DMS53 treated with DMSO at 0.1 percent for 48 hours (cell line): ENCODE measurements around the gene LCORL.
"Not testable (repeated sequence)": the region's sequence is repeated elsewhere in the genome, so short reads cannot be mapped to it uniquely, and the experiment has no call there.

ENCODE experiments used
- DNase-seq: peaks from one replicate; lab custom pipeline; 2025; ENCODE audit not compliant: unreplicated experiment; lab: John Stamatoyannopoulos, UW

LCORL gene

GRCh38 chr4:18021720-18022571 lies at the start of gene LCORL:
LCORL (minus strand) TSS chr4:18021755; CDS start chr4:18021751, 4 bp downstream.
- peak; percentile 99 for DNase-seq

DNA sequence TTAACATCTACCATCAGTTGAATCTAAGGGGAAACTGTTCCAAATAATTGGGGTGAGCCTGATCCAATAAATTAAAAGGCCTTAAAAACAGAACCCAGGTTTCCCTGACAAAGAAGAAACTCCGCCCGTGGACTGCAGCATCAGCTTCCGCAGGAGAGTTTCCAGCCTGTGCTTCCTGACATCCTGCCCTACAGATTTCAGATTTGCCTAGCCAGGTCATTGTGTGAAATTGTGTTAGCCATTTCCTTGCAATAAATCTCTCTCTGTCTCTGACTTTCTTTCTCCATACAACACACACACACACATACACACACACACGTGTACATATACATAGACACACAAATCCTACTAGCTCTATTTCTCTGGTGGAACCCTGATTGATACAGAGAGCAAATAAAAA lies 48.3 kb upstream of the LCORL start:
- no peak for DNase-seq

- no peak for DNase-seq
Measured at GRCh38 chr4:18067031-18067430, 45.5 kb upstream of the LCORL start.

DNA sequence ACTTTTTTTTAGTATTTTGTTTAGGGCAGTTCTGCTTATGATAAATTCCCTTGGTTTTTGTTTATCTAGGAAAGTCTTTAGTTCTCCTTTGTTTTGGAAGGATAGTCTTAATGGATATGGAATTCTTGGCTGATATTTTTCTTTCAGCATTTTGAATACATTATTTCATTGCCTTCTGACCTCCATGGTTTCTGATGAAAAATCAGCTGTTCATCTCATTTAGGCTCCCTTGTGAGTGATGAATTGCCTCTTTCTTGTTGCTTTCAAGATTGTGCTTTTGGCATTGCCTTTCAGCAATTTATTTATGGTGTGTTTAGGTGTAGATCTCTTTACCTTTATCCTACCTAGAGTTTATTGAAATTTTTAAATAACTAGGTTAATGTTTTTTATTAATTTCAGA lies 41.5 kb upstream of the LCORL start:
- DNase-seq = no peak

DNA sequence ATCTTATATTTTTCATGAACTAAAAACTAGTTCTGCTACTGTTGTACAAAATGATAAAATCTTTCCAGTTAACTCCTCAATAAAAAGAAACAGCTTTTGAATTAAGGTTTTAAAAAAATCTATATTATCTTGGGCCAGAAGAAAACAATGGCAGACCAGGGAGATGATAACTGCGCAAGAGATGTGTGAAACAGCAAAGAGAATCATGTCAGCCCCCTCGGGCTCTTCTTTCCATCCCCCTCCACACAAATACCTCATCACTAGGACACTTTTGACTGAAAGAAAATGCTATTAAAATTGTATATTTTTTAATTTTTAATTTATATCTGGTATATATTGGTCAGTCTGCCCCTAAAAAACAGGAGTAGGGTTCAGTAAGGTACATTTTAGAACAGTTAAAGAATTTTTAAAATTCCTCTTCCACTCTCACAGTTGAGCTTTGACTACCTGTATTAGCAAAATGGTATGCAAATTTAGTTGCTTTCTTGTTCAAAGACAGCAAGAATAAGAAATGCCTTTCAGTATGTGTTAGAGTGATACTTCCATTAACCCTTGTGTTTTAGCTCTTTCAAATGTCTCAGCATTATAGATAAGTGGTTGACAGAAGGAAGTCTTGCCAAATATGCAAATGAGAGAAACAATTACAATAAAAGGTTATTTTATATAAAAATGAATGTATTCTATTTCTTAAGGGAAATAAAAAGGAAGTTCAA lies 36.4 kb upstream of the LCORL start:
- no peak for DNase-seq

DNA sequence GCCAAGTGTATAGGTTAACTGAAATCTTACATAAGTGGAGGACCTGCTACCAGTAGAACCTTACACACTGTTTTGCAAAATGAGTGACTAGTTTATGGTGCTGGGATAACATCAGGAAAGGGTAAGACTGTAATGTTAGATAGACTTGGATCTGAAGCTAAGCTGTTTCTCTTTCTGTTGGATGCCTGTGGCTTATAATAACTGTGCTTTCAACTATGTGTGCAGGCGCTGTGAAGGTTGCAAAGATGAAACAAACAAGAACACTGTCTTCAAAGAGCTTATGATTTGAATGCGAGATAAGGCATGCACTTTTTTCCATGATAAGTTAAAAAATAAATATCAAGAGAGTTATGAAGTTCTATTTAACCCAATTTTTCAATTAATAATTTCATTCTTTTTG lies 34.5 kb upstream of the LCORL start:
- no peak for DNase-seq

GRCh38 chr4:18052158-18052557 lies 30.6 kb upstream of the LCORL start:
- no peak for DNase-seq

DNA sequence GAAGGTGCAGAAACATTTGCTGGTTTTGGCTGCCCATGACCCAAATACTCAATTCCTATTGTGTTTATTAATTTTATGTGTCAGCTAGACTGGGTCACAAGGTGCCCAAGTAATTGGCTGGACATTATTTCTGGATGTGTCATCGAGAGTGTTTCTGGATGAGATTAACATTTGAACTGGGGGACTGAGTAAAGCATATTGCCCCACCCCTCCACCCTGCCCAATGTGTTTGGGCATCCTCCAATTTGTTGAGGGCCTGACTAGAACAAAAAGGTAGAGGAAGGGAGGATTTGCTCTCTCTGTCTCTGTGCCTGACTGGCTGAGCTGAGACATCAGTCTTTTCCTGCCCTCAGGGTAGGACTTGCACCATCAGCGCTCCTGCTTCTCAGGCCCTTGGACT lies 29.7 kb upstream of the LCORL start:
- DNase-seq = no peak

GRCh38 chr4:18050448-18050847 lies 28.9 kb upstream of the LCORL start:
- no peak for DNase-seq

- no peak for DNase-seq
Measured at GRCh38 chr4:18049446-18049845, 27.9 kb upstream of the LCORL start.

- no peak for DNase-seq
Measured at GRCh38 chr4:18042754-18043153, 21.2 kb upstream of the LCORL start.

DNA sequence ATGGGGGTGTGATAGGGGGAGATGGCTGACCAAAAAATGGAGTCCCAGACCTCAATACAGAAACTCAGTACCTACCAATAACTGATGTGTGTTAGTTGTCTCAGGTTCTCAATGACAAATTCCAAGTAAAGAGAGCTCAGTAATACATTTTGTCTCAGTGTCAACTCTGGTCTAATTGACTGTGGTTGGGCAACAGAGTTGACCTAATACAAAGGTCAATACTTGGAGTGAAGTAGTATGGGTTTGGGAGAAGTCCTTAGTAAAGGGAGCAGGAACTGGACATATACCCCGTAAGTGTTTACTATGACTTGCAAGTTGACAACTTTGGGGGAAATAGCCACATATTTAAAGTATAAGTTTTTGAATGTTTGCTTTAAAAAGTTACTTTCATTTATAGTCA lies 20.5 kb upstream of the LCORL start:
- DNase-seq = no peak

DNA sequence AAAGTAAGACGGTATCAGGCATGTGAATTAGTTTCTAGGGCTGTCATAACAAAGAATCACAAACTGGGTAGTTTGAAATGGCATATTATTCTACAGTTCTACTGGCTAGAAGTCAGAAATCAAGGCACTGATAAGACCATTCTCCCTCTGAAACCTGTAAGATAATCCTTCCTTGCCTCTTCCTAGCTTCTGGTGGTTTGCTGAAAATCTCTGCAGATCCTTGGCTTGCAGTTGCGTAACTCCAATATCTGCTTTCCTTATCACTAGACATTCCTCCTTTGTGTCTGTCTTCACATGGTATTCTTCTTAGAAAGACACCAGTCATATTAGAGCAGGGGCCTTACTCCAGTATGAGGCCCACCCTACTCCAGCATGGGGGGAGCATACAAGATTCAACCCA lies 19.6 kb upstream of the LCORL start:
- DNase-seq = no peak

DNA sequence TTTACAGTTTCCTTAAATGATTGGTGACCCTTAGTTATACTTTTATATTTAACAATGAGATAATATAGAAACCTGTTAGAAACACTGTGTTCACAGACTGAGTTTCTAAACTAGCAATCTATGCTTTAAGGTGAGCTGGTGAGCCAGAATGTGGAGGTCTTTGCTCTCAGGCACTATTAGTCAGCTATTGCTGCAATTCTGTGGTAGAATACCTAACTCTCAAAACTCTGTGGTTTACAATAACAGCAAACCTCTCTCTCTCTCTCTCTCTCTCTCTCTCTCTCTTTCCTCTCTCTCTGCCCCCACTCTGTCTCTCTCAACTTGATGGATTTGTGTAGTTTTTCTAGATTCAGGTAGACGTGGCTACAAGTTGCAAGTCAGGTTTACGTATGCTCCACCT lies 17.6 kb upstream of the LCORL start:
- no peak for DNase-seq

GRCh38 chr4:18036369-18036768 lies 14.8 kb upstream of the LCORL start:
- DNase-seq = not testable (repeated sequence)

DNA sequence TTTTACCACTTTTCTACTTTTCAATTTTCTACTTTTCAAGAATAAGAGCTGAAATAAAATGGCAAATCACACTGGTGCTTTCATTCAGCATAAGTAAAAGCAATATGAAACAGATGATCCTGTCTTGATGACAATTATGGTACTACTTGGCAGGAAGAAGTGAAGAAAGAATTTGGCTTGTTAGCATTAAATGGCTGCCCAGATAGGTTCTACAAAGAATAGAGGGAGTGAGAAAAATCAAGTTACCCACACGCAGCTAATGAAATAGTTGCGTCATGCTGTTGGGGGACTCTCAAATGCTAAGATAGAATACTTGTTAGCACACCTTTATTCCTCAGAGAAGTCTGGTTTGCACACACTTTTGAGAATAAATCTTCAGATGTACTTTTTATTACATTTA lies 12.5 kb upstream of the LCORL start:
- no peak for DNase-seq

DNA sequence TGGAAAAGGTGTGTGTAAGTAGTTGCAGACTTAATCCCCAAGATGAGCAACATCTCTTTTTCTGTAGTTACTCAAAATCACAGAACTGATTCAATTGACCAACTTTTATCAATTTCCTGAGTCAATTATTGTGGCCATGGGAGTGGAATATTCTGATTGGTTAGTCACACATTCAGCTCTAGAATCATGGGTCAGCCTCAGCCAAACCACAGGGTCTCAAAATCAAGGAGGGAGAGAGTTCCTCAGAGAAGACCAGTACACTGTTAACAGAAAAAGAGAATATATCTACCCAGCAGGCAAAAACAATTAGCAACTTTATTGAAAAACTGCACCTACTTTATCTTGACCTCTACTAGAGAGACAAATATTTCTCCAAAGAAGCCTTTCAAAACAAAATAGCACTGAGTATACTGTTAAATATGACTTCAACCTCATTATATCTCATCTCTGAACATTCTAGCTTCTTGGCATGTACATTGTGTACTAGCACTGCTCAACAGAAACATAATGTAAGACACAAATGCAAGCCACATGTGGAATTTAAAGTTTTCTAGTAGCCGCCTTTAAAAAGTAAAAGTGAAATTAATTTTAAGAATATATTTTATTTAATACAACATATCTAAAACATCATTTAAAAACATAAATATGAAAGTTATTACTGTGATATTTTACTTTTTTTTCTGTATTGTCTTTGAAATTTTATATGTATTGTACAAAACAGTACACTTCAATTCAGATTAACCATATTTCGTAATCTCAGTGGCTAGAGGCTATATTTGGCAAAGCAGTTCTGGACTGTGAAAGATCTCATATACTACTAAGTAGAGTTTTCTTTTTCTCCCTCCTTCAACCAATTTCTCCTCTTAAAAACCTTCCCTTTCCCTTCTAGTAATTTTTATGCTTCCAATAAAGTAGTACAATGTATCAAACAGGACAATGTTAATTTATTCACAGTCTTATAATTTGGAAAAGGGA lies 11.8 kb upstream of the LCORL start:
- no peak for DNase-seq

DNA sequence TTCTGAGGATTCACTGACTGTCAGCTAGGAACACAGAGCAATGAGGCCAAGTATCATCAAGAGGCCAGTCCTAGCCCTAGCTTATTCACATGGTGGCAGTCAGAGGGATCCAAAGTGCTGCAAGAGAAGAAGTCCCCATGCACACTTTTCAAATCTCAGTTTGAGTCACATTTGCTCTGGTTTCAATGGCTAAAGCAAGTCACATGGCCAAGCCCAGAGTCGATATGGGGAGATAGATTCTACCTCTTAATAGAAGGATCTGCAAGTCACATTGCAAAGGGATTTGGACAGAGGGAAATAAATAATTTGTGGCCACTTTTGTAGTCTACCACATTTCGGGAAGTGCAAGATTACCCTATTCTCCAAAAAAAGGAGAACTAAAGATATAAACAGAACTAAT lies 3.7 kb upstream of the LCORL start:
- no peak for DNase-seq

GRCh38 chr4:18022572-18023050 lies 1.1 kb upstream of the LCORL start:
- peak; percentile 34 for DNase-seq

DNA sequence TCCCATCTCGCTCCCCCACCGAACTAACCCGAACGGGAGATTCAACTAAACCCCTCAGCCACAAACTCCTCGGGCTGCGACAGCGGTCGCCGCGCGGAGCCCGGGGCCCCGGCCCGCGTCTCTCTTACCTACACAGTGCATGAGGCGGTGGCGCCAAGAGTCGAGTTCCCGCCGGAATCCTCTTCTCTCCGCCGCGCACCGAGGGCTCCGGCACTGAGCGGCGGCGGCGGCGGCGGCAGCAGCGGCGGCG lies 160 bp downstream of the LCORL start:
- DNase-seq = no peak

DNA sequence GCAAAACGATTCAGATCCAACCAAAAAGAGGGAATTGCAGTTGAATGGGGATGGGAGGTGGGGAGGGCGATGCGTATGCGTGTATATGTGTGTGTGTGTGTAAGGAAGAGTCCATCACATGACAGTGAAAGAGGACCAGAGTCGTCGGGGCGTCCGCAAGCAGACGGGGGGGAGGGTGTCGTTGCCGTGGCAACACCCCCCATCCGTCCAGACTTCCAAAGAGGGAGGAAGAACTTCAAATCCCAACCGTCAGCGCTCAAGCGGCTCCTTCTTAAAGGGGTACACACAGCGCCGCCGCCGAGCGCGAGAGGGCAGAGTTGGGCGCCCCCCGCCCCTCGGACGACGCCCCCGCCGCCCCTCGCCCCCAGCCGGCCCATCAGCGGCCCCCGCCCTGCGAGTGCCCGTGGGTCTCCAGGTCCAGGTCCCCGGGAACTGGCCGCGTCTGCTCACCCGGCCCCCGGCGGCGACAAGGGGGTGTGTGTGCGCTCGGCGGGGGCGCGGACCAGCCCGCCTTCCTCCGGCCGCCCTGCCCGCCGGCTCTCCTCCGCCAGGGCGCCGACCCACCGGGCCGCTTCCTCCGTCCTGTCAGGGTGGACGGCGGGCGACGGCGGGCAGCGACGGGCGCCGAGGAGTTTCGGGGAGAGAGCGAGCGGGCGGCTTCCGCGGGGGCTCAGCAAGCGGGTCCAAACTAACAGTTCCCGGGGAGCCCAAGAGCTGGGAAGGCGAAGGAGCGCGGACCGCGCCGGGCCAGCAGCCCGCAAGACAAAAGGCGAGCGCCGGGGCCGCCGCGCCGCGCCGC lies 685 bp downstream of the LCORL start:
- DNase-seq = peak; percentile 8
